ENCODE measurements around the gene PCSK6.

Gene PCSK6

DNA sequence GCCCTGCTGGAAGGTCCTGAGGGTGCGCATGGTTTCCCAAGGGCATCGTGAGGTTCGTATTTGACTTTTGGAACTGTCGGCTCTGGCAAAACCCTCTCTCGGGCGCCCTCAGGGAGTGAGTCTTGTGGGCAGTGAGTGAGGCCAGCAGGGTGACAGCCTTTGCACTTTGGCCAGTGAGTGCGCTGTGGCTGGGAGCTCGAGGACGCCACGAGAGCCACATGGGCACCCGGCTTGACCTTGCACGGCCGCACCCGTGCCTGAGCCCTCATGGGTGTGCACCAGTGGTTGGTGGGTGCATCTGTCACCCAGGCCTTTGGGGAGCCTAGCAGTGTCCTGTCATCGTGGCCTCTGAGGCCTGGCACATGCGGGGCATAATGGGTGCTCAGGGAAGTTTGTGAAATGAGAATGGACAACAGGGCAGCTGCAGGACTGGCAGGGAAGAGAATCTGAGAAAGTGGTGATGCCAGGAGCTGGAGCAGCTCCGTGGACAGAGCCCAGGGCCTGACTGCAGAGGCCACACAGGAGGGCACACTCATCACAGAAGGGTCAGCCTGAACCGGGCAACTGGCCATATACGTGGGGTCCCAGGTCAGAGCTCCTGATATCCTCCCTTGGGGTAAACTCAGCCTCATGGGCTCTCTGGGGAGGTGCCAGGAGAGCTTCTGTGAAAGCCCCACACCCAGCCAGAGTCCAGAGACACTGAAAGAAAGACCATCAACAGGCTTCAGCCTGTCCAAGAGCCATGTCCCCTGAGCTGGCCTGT is 164.1 kb downstream of the PCSK6 start:
- DNase-seq (ENCODE audit: low read depth), result no peak

GRCh38 chr15:101324524-101325177 is 164.9 kb downstream of the PCSK6 start:
- no peak for DNase-seq (ENCODE audit: low read depth)

DNA sequence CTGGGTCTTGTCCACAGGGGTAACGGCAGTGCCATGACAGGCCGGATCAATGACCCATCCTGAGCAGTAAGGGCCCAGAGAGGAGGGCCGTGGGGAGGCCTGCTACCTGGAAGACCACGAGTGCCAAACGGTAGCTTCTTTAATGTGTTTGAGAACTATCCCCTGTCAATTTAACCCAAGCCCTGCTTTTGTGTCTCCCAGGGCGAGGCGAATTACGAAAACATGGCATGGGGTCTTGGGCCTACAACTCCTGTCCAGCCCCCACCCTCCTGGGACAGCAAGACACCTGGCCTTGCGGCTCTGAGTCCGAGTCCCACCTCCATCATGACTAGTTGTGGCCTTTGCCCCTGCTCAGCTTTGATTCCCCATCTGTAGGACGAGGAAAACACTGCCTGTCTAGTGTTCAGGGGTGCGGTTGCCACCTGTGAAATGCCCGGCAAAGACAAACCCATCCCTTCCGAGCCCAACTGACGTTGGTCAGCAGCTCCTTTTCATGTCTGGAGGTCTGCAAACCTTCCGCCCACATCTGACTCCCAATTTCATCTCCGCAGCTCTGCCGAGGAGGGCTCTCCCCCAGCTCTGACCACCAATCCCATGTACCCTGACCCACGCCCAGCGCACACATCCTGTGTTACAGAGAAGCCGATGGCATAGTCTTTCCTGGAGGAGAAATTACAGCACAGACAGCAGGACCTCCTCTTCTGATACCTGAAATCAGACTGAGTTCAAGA is 165.5 kb downstream of the PCSK6 start:
- no peak for DNase-seq (ENCODE audit: low read depth)

DNA sequence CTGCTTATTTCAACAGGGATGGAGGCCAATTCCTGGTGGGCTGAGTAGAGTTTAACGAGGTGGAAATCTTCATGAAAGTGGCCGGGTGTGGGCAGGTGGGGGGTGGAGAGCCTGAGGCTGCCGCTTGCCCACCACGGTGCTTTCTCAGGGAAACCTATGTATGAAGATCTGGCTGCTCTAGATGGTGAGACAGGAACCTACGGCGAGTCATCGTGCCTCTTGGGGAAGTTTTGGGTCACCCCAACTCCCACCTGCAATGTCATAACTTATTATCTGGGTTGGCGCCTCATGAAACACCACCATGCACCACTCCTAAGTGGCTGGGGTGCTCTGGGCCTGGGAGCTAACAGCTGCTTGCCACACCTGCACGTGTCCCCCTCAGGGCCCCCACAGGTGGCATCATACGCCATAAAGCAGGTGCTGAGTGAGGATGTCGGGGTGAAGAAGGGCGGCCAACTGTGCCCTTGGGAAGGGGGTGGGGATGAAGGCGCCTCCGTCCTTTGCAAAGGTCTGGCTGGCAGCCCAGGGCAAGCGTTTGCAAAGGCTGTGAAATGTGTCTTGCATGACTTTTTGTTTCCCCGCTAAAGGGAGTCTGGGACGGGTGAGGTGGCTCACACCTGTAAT is 166.5 kb downstream of the PCSK6 start:
- DNase-seq (ENCODE audit: low read depth), result no peak

DNA sequence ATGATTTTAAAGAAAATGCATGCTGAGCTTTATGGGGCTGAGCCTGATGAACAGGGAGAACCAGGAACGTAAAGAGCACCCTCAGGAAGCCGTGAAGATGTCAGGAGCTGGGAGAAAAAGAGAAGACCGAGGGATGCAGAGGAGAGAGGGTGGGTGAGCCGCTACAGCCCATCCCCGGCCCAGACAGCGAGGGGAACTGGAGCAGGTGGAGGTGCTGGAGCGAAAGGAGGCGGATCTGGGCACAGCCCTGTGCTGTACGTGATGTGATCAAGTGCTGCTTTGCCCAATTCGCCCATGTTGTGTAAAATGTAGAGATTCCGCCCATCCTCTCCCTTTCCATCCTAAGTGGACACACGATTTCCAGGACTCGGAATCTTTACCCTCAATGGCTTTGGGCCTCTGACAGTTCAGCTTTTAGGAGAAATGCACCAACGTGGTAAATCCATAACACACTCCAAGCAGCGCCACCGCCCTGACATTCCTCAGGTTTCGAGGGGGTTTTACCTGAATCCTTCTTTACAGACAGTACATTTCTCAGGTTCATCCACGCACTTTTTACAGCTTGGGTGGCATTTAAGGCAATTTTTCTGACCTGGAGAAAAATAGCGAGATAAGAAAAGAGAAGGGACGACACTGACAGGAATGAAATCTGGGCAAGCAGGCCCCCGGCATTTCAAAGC is 167.4 kb downstream of the PCSK6 start:
- DNase-seq (ENCODE audit: low read depth), result no peak

- DNase-seq (ENCODE audit: low read depth), result no peak
Measured at GRCh38 chr15:101320501-101321052, 168.9 kb downstream of the PCSK6 start.

GRCh38 chr15:101318839-101319238 is 170.7 kb downstream of the PCSK6 start:
- DNase-seq (ENCODE audit: low read depth), result no peak

DNA sequence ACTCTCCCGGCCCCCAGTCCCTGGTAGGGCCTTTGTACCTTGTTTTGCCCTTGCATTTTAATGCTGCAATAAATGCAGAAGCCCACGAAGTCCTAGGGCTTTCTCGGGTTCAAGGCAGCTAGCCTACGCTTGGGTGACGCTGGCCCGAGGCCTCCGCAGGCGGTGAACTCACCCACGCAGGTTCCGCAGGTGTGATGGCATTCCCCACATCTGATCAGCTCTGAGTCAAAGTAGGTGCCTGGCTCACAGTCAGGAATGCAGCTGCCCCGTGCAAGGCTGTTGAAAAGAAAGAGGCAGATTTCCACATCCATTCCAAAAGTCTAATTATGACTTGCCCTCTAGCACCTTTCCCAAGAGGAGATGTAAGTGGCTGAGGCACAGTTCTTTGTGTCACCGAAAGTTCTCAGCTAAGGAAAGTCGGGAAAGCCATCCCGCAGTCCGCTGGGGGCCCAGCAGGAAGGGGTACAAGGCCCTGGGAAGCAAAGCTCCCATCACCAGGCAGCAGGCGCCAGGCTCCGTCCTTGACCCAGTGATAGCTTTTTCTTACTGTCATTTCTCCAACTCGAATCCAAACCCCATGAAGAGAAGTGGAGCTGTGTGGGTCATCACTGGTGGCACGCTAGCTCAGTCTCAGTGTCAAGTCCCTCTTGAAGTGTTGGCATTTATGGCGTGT is 171.2 kb downstream of the PCSK6 start:
- no peak for DNase-seq (ENCODE audit: low read depth)

DNA sequence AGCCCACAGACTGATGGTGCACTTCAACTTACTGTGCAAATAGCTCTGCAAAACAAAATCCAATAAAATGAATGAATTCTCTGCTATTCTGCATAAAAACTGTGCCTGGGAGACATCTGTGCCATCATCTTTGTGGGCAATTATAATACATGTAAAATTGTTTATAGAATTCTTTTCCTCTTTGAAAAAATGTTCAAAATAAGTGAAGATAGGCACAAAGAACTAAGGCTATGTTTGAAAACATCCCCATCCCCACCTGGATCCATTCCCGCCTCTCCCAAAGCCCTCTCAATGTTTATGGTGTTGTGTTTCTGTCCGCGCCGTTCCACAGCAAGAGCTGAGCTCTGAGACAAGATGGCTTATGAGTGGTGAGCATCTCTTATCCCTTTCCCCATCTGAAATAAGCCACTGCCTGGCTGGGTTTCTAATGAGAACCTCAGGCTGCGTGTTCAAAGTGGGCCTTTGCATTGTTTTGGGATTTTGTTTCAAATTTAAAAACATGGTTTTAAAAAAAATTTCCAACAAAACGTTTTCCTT is 172.1 kb downstream of the PCSK6 start:
- no peak for DNase-seq (ENCODE audit: low read depth)

DNA sequence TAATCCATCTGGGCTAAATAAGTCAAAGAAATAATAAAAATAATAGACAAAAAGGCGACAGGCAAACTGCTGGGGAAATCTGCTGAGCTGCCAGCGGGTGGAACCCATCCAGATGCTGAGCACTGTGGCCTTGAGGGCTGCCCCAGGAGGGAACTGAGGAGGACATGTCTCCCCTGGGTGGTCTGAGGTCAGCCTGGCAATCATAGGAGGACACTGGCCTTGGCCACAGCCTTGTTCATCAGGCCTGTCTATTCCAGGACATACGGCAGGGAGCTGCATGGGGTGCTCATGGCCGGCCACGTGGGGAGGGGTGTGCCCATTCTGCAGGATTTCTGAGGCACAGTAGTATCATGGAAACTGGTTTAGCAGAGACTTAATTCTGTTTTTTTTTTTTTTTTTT is 173.0 kb downstream of the PCSK6 start:
- DNase-seq (ENCODE audit: low read depth), result no peak

GRCh38 chr15:101315736-101316135 is 173.8 kb downstream of the PCSK6 start:
- DNase-seq (ENCODE audit: low read depth), result no peak

DNA sequence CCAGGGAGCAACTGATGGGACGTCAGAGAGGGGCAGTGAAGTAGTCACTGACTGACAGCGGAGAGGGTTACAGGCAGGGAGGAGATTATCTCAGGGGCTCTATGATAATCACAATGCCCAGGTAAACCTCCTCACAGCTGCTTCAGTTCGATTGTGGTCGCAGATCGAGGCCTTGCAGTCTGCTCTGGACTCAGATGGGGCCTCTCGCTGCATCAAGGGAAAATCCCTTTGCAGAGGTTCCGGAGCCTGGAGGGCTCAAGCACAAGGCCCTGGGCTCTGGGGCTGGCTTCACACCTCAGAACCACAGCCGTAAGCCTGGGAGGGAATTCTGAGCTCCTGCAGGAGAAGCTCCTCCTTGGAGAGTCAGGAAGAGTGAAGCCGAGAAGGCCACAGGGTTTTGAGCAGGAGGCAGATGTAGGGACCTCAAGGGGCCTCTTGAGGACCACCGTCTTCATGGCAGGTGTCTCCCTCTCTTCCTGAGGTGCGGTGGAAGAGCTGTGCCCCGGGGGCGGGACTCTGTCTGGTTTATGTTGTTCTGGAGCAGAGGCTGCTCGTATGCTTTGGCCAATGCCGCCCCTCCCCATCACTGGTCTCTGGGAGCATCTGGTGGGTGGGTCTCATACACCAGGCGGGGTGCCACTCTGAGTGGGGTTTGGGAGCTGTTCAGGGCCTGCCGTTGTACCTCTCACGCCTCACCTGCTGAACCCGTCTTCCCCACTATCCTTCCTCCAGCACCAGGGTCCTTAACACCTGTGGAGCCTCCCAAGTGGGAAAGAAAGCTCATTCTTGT is 175.0 kb downstream of the PCSK6 start:
- DNase-seq (ENCODE audit: low read depth), result no peak

- no peak for DNase-seq (ENCODE audit: low read depth)
Measured at GRCh38 chr15:101313041-101313761, 176.3 kb downstream of the PCSK6 start.

GRCh38 chr15:101310508-101310907 is 179.0 kb downstream of the PCSK6 start:
- no peak for DNase-seq (ENCODE audit: low read depth)

DNA sequence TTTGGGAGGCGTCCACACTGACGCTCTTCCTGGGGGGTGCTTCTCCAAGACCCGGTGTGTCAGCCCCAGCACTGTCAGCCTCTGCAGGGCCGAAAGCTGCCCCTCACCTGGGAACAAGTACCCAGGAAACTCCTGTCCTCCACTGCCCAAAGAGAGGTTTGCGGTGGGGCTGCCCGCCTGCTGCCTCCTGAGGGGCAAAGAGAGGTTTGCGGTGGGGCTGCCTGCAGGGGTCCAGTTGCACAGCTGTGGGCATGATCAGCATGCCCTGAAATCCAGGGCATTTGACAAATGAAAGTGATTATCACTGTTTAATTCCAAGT is 179.4 kb downstream of the PCSK6 start:
- no peak for DNase-seq (ENCODE audit: low read depth)

DNA sequence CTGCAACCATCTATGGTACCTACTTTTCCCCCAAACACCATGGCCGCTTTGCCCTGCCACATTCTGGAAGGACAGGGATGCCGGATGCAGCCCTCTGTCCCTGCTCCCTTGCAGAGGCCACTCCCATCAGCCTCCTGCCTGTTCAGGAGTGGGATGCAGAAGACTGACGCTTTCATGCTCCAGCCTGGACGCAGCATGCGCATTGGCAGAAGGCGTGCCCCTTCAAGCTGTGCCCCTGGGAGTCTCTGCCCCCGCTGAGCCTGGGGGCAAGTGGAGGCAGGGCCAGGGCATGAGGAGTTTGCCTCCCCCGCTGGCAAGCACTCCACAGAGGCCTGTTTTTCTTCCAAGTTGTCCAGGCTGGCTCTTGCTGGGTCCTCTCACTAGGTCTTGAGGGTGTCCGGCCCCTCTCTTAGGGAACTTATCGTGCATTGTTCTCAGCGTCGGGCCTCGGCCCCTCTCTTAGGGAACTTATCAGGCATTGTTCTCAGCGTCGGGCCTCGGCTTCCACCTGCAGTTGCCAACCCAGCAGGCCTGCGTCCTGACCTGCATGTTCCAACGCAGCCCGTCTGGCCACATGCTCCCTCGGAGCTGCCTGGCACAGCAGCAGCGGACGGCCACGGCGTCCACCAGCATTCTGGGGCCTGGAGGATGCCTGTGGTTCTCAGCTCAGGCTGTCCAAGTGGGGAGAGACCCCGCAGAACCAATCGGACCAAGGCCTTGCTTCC is 179.9 kb downstream of the PCSK6 start:
- no peak for DNase-seq (ENCODE audit: low read depth)

GRCh38 chr15:101308604-101309435 is 180.7 kb downstream of the PCSK6 start:
- DNase-seq (ENCODE audit: low read depth), result no peak

Data from HS-27A (cell line).